ENCODE results near the gene ZNRF3.

DNA sequence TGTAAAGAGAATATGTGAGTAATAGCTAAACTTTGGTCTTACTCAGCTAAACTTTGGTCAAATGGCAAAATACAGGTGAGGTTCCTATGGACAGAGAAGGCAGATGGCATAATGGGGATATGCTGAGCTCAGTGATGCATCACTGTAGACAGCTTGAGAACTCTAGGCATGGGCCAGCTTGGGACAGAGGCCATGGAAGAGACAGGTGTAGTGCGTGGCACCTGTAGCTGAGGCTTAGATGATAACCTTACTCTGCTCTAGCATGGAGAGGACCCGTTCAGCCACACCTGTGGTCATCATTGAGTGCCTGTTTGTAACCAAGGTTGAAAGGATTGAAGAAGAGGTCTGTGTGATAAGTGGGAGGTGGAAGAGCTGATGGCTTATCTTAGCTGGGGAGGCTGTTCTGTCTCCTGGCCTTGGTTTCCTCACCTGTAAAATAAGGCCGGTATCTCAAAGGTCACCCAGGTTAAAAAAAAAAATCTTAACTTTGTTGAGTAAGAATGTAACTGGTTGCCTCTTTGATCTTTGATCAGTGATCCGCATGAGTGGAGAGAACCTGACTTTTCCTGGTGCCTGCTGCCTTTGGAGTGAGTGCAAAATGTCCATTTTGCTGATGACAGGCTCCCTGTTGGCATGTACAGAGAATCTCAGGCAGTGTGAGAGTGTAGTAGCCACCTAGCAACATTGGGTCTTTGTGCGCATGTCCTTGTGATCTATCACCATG, 48.6 kb downstream of the ZNRF3 start:
- TF ChIP-seq, protein P1, sequence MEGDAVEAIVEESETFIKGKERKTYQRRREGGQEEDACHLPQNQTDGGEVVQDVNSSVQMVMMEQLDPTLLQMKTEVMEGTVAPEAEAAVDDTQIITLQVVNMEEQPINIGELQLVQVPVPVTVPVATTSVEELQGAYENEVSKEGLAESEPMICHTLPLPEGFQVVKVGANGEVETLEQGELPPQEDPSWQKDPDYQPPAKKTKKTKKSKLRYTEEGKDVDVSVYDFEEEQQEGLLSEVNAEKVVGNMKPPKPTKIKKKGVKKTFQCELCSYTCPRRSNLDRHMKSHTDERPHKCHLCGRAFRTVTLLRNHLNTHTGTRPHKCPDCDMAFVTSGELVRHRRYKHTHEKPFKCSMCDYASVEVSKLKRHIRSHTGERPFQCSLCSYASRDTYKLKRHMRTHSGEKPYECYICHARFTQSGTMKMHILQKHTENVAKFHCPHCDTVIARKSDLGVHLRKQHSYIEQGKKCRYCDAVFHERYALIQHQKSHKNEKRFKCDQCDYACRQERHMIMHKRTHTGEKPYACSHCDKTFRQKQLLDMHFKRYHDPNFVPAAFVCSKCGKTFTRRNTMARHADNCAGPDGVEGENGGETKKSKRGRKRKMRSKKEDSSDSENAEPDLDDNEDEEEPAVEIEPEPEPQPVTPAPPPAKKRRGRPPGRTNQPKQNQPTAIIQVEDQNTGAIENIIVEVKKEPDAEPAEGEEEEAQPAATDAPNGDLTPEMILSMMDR (IDR thresholded peaks at IDR 0.05; ENCODE audit: low read depth, low read length) = no peak
- no peak for TF ChIP-seq EZH2phosphoT487 (IDR thresholded peaks at IDR 0.05; ENCODE audit: low read depth)
